Measurements from ENCODE around the gene OR7A10.
"Not testable (repeated sequence)": the region's sequence is repeated elsewhere in the genome, so short reads cannot be mapped to it uniquely, and the experiment has no call there.

Gene OR7A10

DNA sequence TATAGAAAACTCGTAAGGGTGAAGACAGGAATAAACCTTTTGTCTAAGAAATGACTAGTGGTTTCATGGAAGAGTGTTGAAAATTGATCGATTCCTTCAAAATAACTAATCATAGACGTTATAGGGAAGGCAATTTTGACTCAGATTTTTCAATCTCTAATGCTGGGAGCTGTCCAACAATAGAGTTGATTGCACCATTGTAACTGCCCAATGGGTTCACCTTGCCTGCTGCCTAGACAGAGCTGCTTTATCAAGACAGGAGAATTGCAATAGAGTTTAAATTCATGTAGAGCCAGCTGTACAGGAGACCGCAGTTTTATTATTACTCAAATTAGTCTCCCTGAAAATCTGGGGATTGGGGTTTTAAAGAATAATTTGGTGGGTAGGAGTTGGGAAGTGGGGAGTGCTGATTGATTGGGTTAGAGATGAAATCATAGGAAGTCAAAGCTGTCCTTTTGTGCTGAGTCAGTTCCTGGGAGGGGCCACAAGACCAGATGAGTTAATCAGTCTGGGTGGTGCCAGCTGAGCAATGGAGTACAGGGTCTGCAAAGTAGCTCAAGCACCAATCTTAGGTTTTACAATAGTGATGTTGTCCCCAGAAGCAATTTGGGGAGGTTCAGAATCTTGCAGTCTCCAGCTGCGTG lies 53.5 kb downstream of the OR7A10 start:
- TF ChIP-seq, protein P1, sequence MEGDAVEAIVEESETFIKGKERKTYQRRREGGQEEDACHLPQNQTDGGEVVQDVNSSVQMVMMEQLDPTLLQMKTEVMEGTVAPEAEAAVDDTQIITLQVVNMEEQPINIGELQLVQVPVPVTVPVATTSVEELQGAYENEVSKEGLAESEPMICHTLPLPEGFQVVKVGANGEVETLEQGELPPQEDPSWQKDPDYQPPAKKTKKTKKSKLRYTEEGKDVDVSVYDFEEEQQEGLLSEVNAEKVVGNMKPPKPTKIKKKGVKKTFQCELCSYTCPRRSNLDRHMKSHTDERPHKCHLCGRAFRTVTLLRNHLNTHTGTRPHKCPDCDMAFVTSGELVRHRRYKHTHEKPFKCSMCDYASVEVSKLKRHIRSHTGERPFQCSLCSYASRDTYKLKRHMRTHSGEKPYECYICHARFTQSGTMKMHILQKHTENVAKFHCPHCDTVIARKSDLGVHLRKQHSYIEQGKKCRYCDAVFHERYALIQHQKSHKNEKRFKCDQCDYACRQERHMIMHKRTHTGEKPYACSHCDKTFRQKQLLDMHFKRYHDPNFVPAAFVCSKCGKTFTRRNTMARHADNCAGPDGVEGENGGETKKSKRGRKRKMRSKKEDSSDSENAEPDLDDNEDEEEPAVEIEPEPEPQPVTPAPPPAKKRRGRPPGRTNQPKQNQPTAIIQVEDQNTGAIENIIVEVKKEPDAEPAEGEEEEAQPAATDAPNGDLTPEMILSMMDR (IDR thresholded peaks at IDR 0.05; ENCODE audit: extremely low read depth, missing control alignments): no peak
- DNase-seq (ENCODE audit: low spot score): no peak

- DNase-seq (ENCODE audit: low spot score): not testable (repeated sequence)
These were observed 56.5 kb downstream of the OR7A10 start for GRCh38 chr19:14792250-14792649.

Data from GM20000 (cell line).